Measurements from ENCODE around the gene CAB39L. TPM values are rescaled to one million over a fixed set of nuclear protein-coding genes. Genes with fewer than 3 reads are reported as not detected.
A peak's percentile ranks its signal among the peaks of the same experiment; 100 is the strongest.

Gene CAB39L
- total and polyA plus RNA-seq, 3 donors from 2014 or later = 23.2 to 46.9 (median 26.0) TPM

DNA sequence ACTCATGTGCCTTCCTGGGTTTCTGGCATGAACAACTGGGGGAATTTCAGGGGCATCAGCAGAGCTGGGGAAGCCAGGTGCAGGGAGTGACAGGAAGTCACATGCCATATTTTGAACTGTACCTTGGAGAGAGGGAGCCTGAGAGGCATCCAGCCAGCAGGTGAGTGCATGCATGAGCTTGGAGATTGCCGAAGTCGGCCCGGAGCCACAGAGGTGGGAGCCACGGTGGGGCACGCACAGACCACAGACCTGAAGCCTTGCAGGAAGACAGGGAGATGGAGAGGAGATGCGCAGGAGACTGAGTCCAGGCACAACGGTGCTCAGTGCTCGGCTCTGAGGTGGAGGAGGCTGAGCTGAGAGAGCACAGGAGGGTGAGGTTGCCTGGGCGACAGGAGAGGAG is 141.0 kb downstream of the CAB39L start:
- H3K36me3 ChIP-seq (ENCODE audit: low read depth, missing control alignments) = no peaks in the 10 kb centered on the region
- H3K27me3 ChIP-seq = no peaks in the 10 kb centered on the region
- H3K9me3 ChIP-seq = no peaks in the 10 kb centered on the region
- H3K4me3 ChIP-seq = no peak overlapping the region
- 83 to 85% methylated on average over 9 of the region's 9 CpGs for WGBS, 2 donors
- H3K4me1 ChIP-seq = peaks cover 62% of the 10 kb centered on the region
- intact Hi-C loops (cut with DNase I; ENCODE audit: low total_unique reads) = loop anchor here (5.0 kb wide), 1 partner anchor 134 kb away; no protein-coding TSS in a partner anchor
- peak overlapping the region; percentile 46 to 74 for H3K27ac ChIP-seq
- no peak for DNase-seq
- no peak for TF ChIP-seq POLR2A (IDR thresholded peaks at IDR 0.05)
- TF ChIP-seq, protein P1, sequence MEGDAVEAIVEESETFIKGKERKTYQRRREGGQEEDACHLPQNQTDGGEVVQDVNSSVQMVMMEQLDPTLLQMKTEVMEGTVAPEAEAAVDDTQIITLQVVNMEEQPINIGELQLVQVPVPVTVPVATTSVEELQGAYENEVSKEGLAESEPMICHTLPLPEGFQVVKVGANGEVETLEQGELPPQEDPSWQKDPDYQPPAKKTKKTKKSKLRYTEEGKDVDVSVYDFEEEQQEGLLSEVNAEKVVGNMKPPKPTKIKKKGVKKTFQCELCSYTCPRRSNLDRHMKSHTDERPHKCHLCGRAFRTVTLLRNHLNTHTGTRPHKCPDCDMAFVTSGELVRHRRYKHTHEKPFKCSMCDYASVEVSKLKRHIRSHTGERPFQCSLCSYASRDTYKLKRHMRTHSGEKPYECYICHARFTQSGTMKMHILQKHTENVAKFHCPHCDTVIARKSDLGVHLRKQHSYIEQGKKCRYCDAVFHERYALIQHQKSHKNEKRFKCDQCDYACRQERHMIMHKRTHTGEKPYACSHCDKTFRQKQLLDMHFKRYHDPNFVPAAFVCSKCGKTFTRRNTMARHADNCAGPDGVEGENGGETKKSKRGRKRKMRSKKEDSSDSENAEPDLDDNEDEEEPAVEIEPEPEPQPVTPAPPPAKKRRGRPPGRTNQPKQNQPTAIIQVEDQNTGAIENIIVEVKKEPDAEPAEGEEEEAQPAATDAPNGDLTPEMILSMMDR (IDR thresholded peaks at IDR 0.05) = no peak

DNA sequence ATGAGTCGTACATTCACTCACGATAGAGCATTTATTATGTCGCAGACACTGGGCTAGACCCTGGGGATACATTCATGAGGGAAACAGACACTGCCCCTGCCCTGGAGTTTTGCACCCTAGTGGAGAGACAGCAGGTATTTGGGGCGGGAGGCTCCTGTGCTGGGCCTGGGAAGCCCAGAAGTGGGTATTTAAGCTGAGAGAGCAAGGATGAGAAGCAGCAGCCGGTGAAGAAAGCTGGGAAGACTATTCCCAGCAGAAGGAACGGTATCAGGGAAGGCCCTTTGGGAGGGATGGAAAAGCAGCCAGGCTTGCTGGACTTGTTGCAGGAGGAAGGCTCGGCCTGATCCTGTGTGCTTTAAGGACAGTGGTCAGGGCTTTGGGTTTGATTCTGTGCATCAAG is 141.6 kb downstream of the CAB39L start:
- Histone ChIP-seq H3K27me3 (no peaks in the 10 kb centered on the region), H3K4me3 (no peak overlapping the region), H3K27ac (peak overlapping the region; percentile 10 to 74), H3K9me3 (no peaks in the 10 kb centered on the region), H3K36me3 (ENCODE audit: low read depth, missing control alignments) (no peaks in the 10 kb centered on the region), H3K4me1 (peaks cover 59% of the 10 kb centered on the region)
- no peak for DNase-seq
- TF ChIP-seq POLR2A (IDR thresholded peaks at IDR 0.05) = no peak
- TF ChIP-seq, protein P1 (IDR thresholded peaks at IDR 0.05) = no peak
- WGBS, 2 donors = 62 to 67% methylated on average over 7 of the region's 7 CpGs
- intact Hi-C loops (cut with DNase I; ENCODE audit: low total_unique reads) = loop anchor here (5.0 kb wide), 1 partner anchor 135 kb away; no protein-coding TSS in a partner anchor

DNA sequence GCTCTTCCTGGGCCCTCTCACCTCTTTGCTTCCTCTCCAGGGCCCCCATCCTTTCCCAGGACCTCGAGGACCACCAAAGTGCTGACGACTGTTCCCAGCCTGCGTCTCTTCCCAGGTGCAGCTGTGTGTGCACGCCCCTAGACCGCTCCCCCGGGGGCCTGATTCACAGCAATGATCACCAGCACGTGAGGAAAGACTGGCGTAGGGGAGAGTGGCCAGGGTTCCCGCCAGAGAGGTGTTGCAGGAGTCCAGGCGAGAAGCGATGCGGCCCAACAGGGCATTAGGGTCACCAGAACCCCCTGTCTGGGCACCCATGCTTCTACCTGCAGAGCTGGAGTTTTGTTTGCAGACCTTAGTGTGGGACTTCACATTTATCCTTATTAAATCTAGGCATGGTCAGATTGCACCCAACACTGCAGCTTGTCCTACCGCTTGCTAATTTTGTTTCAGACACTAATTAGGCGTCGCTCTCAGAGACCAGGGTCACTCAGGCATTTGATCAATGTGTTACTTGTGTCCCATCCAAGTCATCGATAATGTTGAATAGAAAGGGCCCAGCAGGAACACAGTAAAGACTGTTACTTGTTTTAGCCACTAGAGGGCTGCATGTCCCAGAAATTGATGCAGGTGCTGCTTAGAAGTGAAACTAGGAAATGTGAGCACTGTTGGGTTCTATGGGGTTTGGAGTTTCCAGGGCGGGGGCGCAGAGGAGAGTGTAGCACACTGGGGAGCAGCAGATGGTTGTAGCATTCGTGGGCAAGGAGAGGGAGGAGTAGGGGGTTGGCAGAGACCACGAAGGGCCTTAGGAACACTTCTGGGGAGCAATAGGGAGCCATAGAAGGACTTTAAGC is 142.9 kb downstream of the CAB39L start:
- DNase-seq = peak; percentile 66
- no peaks in the 10 kb centered on the region for H3K9me3 ChIP-seq
- H3K4me1 ChIP-seq = peaks cover 57% of the 10 kb centered on the region
- 44 to 48% methylated on average over 16 to 20 of the region's 20 CpGs for WGBS, 2 donors
- H3K36me3 ChIP-seq (ENCODE audit: low read depth, missing control alignments) = no peaks in the 10 kb centered on the region
- H3K4me3 ChIP-seq = no peak overlapping the region
- intact Hi-C loops (cut with DNase I; ENCODE audit: low total_unique reads) = loop anchor here (5.0 kb wide), 1 partner anchor 136 kb away; no protein-coding TSS in a partner anchor
- TF ChIP-seq, protein P1 (IDR thresholded peaks at IDR 0.05) = peak; percentile 81 to 93 (median 85)
- no peak for TF ChIP-seq POLR2A (IDR thresholded peaks at IDR 0.05)
- H3K27ac ChIP-seq = peak overlapping the region; percentile 74 to 77
- no peaks in the 10 kb centered on the region for H3K27me3 ChIP-seq

DNA sequence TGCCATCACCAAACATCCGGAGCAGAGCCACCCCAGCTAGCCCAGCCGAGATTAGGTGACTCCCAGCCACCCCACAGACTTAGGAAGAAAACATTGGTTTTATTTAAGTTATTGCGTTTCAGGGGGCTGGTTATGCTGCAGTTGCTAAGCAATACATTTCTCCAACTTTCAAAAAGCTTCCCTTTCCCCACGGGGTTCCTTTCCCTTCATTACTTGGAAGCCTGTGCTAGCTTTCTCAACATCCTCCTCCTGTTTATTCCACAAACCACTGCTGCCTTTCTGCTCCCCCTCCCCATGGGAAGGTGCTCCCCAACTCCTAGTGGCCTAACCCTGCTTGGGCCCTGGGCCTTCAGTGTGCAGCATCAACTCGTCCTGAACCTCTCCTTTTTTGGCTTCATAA is 143.6 kb downstream of the CAB39L start:
- Histone ChIP-seq H3K27ac (peak overlapping the region; percentile 74 to 77), H3K9me3 (no peaks in the 10 kb centered on the region), H3K4me1 (peaks cover 57% of the 10 kb centered on the region), H3K27me3 (no peaks in the 10 kb centered on the region), H3K4me3 (no peak overlapping the region), H3K36me3 (ENCODE audit: low read depth, missing control alignments) (no peaks in the 10 kb centered on the region)
- 33 to 50% methylated on average over 5 of the region's 5 CpGs for WGBS, 2 donors
- TF ChIP-seq, protein P1 (IDR thresholded peaks at IDR 0.05) = no peak
- TF ChIP-seq POLR2A (IDR thresholded peaks at IDR 0.05) = no peak
- DNase-seq = no peak
- intact Hi-C loops (cut with DNase I; ENCODE audit: low total_unique reads) = loop anchor here (5.0 kb wide), 1 partner anchor 137 kb away; no protein-coding TSS in a partner anchor
